Activated effector memory CD4-positive, alpha-beta T cell treated with Interleukin-2 at 50 U/mL for 16 hours (primary cell): ENCODE data around the gene WDR72.
"Not testable (repeated sequence)": the region's sequence is repeated elsewhere in the genome, so short reads cannot be mapped to it uniquely, and the experiment has no call there.

Experiments
- DNase-seq: peaks from one replicate; pipeline ENCODE4 v3.0.0-alpha.2; 2020

Gene WDR72

DNA sequence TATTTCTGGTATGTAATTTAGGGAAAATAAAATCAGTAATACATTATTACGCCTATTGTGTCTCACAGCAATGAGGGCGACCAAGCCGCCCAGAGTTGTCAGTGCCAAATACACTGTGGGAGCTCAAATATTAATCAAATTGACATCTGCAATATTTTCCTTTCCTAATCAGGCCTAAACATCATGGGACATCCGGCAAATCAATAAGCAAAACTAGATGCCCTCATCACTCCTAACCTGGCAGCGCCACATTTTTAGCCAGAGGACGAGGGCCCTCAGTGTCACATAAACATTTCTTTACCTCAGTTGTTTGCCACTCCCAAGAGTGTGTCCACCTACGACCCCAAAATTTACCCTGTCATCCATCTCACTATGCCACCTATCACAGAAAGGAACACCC lies 64.1 kb downstream of the WDR72 start:
- no peak for DNase-seq

DNA sequence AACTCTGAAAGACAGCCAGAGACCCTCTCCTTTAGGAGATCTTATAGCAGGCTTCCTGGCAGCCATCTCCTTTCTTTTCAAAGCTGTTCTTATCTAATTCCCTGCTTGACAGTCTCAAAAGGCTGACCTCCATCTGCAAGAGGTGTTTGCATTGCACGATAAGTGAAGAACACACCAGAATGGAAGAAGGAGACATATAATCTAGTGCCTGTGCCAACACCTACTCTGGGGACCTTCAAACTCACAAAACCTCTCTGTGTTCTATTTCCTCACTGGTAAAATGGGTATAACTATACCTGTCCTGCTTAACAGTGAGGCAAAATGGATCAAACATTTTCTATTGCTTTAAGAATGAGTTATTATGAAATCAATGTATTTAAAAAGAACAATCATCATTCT lies 65.0 kb downstream of the WDR72 start:
- DNase-seq: no peak

DNA sequence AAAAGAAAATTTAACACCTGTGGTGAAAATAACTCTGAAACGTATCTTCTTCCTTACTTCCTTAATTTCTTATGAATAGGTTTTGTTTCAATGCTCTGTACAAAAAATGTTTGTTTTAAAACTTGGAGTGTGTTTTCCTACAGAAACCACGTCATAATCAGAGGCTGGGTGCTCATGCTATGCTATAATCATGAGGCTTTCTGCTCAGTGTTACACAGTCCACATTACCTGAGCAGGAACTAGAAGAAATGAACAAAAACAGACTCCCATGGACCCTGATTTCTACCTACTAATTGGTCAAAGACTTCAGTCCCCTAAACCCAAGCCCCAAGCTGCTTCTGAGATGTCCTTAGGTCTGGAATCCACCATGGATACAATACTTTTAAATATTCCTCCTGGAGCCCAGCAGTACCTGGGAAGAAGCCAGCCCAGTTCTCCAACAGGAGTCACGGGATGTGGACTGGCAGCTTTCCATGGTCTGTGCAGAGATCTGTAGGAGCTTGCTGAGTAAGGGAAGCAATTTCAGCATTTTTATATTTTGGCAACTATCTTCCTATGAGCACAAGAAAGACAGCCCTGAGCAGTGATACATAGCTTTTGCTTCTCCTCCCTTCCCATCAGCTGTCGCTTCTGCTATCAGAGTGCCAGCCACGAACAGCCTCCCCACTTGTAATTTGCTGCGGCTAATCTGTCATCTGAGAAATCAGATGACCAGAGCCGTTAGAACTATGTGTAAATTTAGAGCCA lies 65.6 kb downstream of the WDR72 start:
- no peak for DNase-seq

DNA sequence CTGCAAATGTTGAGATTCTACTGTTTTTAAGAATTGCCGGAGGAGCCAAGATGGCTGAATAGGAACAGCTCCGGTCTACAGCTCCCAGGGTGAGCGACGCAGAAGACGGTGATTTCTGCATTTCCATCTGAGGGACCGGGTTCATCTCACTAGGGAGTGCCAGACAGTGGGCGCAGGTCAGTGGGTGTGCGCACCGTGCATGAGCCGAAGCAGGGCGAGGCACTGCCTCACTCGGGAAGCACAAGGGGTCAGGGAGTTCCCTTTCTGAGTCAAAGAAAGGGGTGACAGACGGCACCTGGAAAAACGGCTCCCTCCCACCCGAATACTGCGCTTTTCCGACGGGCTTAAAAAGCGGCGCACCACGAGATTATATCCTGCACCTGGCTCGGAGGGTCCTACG lies 75.3 kb downstream of the WDR72 start:
- not testable (repeated sequence) for DNase-seq

DNA sequence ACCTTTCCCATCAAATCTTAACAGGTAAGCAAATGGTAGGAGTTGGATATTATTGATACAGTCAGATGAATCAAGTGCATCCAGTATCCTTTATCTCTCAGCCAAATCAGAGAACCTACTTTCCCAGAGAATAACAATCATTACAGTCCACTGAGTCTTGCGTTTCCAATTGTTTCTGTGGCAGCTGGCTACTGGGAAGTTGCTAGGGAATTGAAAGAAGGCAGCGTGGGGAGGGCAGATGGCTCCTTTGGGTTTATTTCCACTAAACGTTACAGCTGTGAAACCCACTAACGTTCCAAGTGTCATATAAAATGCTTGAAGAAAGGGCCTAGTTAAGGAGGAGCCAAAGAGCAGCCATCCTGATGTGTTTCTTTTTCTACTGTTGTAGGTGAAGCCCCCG lies 78.4 kb downstream of the WDR72 start:
- DNase-seq: no peak

DNA sequence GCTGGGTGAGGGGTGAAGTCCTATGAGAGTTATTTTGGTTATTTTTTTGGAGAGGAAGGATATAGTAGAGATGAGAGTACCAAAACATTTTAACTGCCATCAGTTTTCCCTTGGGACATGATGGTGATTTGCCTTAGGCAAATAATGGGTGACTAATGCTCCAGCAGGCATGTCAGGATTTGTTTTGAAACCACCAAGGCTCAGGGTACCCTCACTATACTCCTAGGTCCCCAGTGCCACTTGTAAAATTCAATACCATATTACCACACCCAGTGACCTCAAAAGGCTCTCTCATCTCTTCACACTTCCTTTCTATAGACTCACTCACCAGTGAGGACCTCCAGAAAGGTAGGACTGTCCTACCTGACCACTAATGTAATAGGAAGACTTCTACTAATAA lies 83.6 kb downstream of the WDR72 start:
- no peak for DNase-seq

DNA sequence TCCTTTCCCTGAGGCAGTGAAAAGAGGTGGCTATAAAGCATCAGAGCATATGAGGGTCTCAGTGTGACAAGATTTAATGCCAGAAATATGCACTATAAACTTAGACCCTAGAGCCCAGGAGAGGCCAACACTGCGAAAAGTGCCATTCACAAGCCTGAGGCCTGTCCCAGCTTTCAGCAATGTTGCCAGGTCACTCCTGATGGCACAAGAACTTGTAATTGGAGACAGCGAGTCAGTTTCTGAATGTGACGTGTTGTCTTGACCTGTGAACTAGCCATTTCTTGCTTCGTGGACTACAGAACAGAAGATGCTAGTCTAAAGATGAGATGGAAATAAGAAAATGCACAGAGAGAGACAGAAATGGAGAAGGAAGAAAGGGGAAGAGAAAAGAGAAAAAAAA lies 87.9 kb downstream of the WDR72 start:
- DNase-seq: no peak

DNA sequence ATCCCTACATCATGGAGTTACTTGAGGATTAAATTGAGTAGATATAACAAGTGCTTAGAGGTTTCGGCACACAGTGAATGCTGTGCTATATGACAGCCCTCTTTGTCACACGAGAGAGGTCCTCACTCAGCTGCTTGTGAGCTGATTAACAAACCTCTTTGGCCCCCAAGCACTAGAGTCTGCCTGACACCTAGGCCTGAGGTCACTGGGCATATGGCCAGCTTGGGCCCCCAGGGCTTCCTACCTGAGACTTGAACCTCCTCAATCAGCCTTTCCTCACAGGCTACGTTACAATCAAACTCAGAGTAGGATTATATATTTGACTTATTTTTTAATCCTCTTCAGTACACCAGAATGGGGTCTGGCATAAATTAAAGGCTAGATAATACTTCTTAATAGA lies 88.8 kb downstream of the WDR72 start:
- no peak for DNase-seq

DNA sequence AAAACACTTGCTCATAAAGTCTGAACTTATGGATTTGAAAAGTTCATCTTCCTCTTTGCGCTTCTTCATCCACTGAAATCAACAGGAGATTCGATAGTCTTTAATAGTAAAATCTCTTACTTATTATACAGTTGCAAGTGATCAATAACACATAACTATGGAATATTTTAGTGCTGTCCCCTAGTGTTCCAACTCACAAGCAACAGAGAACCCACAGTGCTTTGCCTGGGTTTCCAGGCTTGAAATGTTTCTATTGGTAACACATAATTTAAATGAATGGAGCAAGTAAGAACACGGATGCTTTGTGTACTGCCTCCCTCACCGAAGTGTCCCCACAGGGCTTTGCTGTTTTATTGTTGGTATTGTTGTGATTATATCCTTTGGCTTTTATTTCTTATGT lies 93.5 kb downstream of the WDR72 start:
- DNase-seq: no peak

DNA sequence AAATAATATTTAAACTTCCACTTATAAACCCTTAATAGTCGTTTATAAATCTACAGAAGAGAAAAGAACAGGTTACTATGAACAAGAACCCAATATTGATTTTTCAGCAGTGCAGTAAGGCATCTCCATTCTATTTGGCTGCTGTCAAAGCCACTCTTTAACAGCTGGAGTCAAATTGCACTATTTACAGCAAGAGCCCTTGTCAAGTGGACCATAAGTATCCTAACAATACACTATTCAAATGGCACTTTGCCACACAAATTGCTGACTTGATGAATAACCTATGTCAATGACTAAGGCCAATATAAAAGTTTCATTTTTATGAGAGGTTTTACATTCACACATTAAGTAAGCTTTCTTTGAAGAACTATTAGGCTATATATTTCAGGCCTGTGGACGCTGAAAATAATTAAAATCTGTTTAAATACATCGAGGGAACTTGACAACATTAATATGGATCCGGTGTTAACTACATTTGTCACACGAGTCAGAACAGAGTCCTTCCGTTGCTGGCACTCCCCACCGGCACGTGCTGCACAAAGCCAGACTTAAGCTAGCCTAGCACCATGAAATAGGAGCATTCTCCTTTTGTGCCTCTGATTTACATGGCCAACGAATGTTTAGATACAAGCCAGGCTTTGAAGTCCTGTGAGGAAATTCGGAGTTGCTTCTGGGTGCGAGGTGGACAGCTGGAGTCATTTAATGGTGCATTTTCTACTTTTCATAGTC lies 100.5 kb downstream of the WDR72 start:
- no peak for DNase-seq

DNA sequence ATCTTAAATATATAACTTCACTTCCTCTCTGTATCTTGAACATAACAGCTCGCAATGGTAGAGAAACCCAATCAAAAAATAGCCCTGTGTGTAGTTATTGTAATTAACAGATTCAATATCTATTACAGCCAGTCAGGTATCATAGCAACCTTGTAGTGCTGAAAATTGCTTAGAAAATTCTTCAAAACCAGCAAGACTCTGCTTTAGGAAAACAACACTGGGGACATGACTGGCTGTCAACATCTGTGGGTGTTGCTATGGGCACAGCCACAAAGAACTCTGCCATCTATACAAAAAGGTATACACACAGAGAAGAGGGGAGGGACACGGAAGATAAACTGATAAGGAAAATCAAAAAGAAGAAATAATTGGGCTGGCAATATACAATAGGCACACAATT lies 101.2 kb downstream of the WDR72 start:
- no peak for DNase-seq

DNA sequence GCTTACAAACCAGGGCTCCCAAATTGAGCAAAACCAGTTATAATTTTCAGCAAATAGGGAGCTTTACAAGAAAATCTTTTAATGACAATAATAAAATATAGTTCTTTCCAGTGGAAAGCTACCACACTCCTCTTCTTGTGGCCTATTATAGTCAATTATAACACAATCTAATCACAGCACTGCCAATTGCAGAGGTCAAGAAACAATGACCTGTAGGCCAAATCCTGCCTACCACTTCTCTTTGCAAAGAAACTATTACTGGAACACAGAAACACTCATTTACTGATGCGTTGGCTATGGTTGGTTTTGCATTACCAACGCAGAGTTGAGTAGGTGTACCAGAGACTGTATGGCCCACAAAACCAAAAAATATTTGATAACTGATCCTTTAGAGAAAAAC lies 110.5 kb downstream of the WDR72 start:
- no peak for DNase-seq

DNA sequence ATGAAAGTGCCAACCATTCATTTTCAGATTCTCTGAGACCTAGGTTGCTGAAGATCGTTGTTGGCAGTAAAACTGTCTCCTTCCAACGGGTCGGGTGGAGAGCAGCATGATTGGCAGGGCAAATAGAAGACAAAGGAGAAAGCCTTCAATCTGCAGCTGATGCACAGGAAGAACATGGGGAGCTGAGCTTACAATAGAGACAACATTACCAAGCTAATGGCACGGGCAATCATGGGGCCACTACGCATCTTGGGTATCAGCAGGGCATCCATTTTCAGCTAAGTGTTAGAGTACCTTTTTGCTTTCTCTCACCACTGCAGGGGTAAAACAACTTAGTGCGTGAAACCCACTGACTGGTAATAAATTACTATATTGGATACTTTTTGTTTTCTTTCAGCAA lies 114.8 kb downstream of the WDR72 start:
- no peak for DNase-seq

DNA sequence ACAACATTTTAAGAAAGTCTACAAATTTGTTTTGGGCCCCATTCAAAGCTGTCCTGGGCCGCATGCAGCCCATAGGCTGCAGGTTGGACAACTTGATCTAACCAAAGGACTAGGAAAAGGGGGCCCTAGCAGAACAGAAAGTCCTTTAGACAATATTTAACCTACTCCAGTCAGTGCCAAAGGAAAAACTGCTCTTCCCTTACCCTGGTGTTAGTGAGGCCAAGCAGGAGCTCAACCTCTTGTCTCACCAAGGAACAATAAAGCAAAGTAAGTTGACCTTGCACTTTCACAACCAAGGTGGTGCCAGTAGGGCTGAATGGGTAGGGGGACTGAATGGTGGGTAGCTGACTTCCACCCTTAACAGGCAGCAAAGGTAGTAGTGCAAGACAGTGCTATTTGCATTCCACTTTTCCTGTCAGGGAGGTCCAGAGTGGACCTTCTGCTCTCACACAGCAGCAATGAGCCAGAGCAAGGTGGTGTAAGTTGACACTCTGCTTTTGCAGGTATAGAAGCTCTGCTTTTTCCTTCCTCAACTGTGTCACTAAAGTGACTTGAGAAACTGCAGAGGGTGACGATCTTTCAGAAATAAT lies 124.9 kb downstream of the WDR72 start:
- no peak for DNase-seq

DNA sequence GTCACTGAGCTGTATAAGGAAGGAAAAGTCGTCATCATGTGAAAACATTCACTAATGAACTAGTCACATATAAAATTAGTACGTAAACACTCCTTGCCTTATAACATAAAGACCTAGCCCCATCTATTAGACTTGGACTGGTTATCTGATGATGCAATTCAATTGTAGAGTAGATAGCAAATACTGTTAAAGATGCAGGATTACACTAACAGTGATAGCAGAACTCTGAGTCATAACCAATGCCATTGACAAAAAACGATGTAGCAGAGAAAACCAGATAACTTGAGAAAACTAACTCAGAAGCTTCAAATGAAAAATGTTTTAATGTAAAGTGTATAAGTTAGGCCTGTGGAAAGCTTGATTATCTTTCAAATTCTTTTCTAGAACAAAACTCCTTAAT lies 132.2 kb downstream of the WDR72 start:
- DNase-seq: no peak

DNA sequence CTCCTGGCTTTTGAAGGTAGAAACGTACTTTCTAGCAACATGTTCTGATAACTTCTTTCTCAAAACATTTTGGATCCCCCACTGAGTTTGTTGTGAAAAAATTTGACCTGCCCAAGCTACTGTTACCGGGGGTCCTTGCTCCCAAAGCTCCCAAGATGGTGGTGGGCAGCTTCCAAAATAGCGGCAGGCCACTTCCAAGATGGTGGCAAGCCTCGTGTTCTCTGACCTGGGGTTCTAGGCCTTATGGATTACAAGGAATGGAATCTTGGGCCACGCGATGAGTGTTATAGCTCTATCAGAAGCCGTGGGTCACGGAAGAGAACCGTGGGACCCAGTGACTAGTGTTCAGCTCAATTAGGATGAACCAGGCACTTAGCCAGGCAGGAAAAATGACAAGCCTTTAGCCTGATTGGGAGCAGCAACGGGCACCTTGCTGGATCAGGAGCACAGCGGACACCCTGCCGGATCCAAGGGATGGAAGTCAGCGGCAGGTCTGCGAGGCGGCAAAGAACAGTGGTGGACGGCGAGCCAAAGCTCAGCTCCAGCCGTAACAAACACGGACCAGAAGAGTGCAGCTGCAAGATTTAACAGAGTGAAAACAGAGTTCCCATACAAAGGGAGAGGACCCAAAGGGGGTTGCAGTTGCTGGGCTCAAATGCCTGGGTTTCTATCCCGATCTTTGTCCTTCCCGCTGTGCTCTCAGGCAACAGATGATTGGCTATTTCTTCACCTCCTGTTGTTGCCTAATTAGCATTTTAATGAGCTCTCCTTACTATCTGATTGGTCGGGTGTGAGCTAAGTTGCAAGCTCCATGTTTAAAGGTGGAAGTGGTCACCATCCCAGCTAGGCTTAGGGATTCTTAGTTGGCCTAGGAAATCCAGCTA lies 133.3 kb downstream of the WDR72 start:
- no peak for DNase-seq

DNA sequence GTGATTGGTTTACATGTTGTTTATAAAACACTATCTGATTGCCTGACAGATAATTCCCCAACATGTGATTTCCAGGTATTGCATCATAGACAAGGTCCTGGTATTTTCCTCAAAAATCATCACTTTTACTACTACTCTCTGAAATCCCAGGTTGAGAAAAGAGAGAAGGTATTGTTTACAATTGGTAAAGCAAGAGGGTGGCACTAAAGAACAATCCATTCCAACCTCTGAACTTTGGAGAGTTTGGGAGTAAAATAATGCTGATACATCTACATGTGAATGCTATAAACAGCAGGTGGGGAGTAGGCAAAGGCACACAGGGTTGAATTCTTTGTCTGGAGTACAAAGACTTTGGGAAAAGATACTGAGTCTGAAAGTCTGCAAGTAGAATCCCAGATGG lies 134.2 kb downstream of the WDR72 start:
- no peak for DNase-seq

DNA sequence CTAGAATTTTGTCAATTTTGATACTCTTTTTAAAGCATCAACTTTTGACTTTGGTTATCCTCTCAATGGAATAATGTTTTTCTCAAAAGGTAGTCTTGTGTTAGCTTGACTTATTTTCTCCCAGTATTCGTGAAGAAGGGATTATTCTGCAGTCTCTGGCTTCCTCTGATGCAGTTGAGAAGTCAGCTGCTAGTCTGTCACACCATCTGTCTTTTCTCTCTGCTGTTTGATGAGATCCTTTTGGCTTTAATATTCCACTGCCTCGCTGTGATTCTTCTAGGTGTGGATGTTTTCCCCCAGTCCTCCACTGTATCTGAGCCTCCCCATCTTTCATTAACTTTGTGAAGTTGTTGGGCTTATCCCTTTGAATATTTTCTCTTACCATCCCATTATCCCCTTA lies 141.0 kb downstream of the WDR72 start:
- DNase-seq: no peak

DNA sequence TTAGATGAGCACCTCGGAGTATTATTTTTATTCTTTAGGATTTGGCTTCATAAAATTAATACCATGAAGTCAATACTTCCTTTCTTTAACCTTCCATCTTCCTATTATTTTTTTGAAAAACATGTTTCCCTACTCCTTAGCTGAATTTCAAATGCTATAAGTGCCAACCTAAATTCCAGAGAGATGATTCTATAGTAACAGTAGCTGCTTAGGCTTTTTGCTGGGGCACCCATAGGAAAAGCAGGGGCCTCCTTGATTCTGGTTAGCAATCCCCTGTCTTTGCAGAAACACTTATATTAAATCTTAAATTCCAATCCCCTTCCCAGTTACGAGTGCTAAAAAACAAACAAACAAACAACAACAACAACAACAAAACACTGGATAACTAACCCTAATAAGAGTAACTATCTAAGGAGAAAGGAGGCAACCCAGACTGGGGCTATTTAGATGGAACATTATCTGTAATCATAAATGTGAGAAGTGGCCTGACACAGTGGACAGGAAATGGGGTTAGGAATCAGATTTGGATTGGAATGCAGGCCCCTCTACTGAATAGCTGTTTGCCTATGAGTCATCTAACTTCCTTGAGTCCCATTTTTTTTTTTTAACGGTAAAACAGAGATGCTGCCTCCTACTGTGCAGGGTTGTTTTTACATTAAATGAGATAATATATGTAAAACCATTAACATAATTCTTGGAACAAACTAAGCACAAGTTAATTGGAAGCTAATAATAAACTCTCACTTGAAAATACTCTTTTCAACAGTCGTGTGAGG lies 148.1 kb downstream of the WDR72 start:
- no peak for DNase-seq

DNA sequence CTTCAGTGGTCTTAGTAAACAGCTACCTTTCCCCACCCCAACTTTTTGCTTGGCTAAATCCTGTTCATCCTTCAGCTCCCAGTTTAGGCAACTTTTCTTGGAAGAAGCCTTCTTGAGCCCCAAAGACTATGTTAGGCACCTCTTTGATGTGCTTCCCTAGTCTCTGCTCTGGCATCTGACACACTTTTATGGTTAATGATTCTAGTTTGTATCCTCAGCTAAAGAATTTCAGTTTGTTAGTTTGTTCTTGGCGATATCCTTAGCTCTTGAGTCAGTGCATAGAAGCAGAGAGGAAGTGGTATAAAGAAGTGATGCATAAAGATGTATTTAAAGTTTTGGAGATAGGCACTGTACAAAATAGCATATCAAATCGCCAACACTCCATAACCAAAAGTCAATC lies 168.4 kb downstream of the WDR72 start:
- DNase-seq: no peak

DNA sequence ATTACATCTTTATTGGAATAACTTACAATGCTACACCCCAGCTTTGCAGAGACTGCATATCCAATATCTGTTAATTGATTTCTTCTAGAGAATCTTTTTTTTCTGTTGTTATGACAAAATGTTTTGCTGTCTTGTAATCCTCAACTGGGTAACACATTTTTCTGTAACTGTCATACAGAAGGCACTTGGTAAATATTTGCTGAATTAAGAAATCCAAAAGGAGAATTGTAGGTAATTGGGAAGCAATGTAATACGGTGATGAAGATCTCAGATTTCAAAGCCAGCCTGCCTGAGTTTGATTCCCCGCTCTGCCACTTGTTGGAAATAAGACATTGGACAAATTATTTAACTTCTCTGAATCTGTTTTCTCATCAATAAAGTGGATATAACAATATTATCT lies 169.1 kb downstream of the WDR72 start:
- DNase-seq: no peak

DNA sequence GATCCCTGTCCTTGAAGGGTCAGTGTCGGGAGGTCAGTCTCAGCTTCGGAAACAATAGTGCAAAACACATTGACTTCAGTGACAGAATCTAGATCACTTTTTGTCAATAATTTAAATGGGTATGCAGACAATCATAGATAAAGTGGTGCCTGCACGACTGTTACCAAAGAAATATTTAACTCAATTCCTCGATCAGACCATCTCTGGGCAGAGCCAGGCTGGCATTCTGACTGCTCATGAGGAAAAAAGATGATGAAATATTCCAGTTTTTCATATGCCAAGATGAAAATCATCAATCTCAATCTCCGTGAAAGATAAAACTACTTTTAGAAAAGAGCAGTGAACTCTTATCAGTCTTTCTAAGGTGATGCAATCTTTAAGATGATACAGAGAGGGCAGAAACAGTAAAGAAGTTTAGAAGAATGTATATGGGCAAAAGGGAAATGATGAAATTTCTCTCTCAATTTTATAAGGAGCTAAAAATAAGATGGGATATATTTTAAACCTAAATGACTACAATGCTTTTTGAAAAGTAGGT lies 169.9 kb downstream of the WDR72 start:
- no peak for DNase-seq
